ENCODE measurements around the gene USP3. TPM values are rescaled to one million over a fixed set of nuclear protein-coding genes. Genes with fewer than 3 reads are reported as not detected.
A peak's percentile ranks its signal among the peaks of the same experiment; 100 is the strongest.

USP3 gene
- total and polyA plus RNA-seq, 8 donors = 37.4 to 80.7 (median 42.3) TPM

- intact Hi-C loops (cut with DNase I) = no loop called here
- Histone ChIP-seq H3K27me3 (no peaks in the 10 kb centered on the region), H3K9me3 (no peaks in the 10 kb centered on the region), H3K36me3 (no peaks in the 10 kb centered on the region), H3K4me1 (peaks cover 35 to 48% of the 10 kb centered on the region in 2 donors), H3K27ac (no peak overlapping the region), H3K4me3 (no peak overlapping the region)
- ATAC-seq = no peak
- DNase-seq = no peak
- no peak for TF ChIP-seq CTCF (IDR thresholded peaks at IDR 0.05)
Measured at GRCh38 chr15:63463793-63464192, 40.6 kb upstream of the USP3 start.

GRCh38 chr15:63465104-63465503 lies 39.3 kb upstream of the USP3 start:
- Histone ChIP-seq H3K4me3 (no peak overlapping the region), H3K27ac (no peak overlapping the region), H3K4me1 (peaks cover 35 to 48% of the 10 kb centered on the region in 2 donors), H3K9me3 (no peaks in the 10 kb centered on the region), H3K27me3 (no peaks in the 10 kb centered on the region), H3K36me3 (no peaks in the 10 kb centered on the region)
- intact Hi-C loops (cut with DNase I) = no loop called here
- TF ChIP-seq CTCF (IDR thresholded peaks at IDR 0.05) = no peak
- peak; percentile 71 for ATAC-seq
- peak in 1 of 4 donors; percentile 32 for DNase-seq

- no peak overlapping the region for H3K27ac ChIP-seq
- DNase-seq = peak in 1 of 4 donors; percentile 63
- intact Hi-C loops (cut with DNase I) = no loop called here
Measured at GRCh38 chr15:63466378-63467192, 37.8 kb upstream of the USP3 start.

GRCh38 chr15:63469190-63469589 lies 35.2 kb upstream of the USP3 start:
- H3K36me3 ChIP-seq = no peaks in the 10 kb centered on the region
- H3K9me3 ChIP-seq = no peaks in the 10 kb centered on the region
- H3K27ac ChIP-seq = no peak overlapping the region
- ATAC-seq (no peak), DNase-seq (no peak)
- no peak overlapping the region for H3K4me3 ChIP-seq
- H3K27me3 ChIP-seq = no peaks in the 10 kb centered on the region
- no peak for TF ChIP-seq CTCF (IDR thresholded peaks at IDR 0.05)
- intact Hi-C loops (cut with DNase I) = no loop called here
- peaks cover 28 to 29% of the 10 kb centered on the region in 2 donors for H3K4me1 ChIP-seq

More at GRCh38 chr15:63466378-63467192, 37.8 kb upstream of the USP3 start:
- peak; percentile 57 to 64 for TF ChIP-seq CTCF (IDR thresholded peaks at IDR 0.05)
- Histone ChIP-seq H3K9me3 (no peaks in the 10 kb centered on the region), H3K27me3 (no peaks in the 10 kb centered on the region), H3K4me1 (peaks cover 33 to 34% of the 10 kb centered on the region in 2 donors), H3K36me3 (no peaks in the 10 kb centered on the region), H3K4me3 (no peak overlapping the region)
- ATAC-seq = peak; percentile 79

GRCh38 chr15:63469984-63470383 lies 34.4 kb upstream of the USP3 start:
- H3K4me3 ChIP-seq = no peak overlapping the region
- no peaks in the 10 kb centered on the region for H3K9me3 ChIP-seq
- peaks cover 27 to 32% of the 10 kb centered on the region in 2 donors for H3K4me1 ChIP-seq
- no peak for TF ChIP-seq CTCF (IDR thresholded peaks at IDR 0.05)
- no peaks in the 10 kb centered on the region for H3K27me3 ChIP-seq
- intact Hi-C loops (cut with DNase I) = no loop called here
- no peak overlapping the region for H3K27ac ChIP-seq
- DNase-seq (no peak), ATAC-seq (no peak)
- no peaks in the 10 kb centered on the region for H3K36me3 ChIP-seq

All from left lung (tissue), 10 donors.